ENCODE data around the gene TRNT1. TPM values are rescaled to one million over a fixed set of nuclear protein-coding genes. Genes with fewer than 3 reads are reported as not detected.

TRNT1 gene
- total and polyA plus RNA-seq, 11 donors: 5.4 to 14.7 (median 11.1) TPM

DNA sequence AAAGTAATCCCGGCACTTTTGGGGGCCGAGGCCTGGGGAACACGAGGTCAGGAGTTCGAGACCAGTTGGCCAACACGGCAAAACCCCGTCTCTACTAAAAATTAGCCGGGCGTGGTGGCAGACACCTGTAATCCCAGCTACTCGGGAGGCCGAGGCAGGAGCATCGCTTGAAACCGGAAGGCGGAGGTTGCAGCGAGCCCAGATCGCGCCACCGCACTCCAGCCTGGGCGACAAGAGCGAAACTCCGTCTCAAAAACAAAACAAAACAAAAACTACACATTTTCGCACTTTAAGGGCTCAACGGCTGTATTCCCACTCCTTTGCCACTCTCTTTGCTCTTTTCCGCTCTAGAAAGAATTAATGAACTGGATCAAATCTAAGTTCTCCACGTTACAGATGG lies 763 bp upstream of the TRNT1 start:
- ATAC-seq: no peak
- Histone ChIP-seq H3K9me3 (no peaks in the 10 kb centered on the region), H3K36me3 (peaks cover 4 to 23% (median 21%) of the 10 kb centered on the region in 9 donors), H3K4me3 (peak overlapping the region in 11 of 12 donors; percentile 47 to 98 (median 86)), H3K27me3 (no peaks in the 10 kb centered on the region), H3K27ac (peak overlapping the region; percentile 2 to 98 (median 92)), H3K4me1 (peaks cover 0 to 34% (median 15%) of the 10 kb centered on the region in 12 donors)
- 91 to 93% (median 92%) methylated on average over 24 of the region's 24 CpGs for WGBS, 4 donors
- TF ChIP-seq, protein P1, sequence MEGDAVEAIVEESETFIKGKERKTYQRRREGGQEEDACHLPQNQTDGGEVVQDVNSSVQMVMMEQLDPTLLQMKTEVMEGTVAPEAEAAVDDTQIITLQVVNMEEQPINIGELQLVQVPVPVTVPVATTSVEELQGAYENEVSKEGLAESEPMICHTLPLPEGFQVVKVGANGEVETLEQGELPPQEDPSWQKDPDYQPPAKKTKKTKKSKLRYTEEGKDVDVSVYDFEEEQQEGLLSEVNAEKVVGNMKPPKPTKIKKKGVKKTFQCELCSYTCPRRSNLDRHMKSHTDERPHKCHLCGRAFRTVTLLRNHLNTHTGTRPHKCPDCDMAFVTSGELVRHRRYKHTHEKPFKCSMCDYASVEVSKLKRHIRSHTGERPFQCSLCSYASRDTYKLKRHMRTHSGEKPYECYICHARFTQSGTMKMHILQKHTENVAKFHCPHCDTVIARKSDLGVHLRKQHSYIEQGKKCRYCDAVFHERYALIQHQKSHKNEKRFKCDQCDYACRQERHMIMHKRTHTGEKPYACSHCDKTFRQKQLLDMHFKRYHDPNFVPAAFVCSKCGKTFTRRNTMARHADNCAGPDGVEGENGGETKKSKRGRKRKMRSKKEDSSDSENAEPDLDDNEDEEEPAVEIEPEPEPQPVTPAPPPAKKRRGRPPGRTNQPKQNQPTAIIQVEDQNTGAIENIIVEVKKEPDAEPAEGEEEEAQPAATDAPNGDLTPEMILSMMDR (IDR thresholded peaks at IDR 0.05): no peak
- no peak for TF ChIP-seq POLR2A (IDR thresholded peaks at IDR 0.05)
- intact Hi-C loops (cut with DNase I): loop anchor here in 6 of 10 donors (2.0 to 5.0 kb wide), 3 partner anchors 46 to 53 kb away; partner anchors contain the start of gene CRBN (in 5 of the 6)
- DNase-seq: peak in 1 of 5 donors; percentile 9

DNA sequence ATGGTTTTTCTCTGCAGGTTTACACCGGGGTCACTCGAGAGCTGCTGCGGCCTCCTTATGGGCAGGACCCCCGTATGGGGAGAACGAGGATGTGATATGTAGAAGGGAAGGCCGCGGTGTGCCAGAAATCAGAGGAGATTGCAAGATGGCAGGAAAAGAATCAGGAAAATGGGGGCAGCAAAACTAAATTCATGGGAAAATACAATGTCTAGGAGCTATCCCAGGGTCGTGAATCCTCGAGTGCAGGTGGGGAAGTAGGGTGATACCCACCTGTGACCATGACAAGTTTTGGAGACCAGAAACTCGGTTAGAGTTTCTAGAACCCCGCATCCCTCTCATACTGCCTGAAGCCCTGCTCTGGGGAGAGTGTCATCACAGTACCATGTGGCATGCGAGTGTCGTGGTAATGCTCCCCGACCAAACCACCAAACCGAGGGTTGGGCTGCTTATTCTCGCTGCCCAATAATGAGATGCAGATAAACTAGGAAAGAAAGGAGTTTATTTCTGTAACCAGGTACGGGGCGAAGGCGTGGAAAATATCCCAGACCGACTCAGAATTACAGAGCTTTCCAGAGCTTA lies 781 bp downstream of the TRNT1 start:
- Histone ChIP-seq H3K27me3 (no peaks in the 10 kb centered on the region), H3K27ac (peak overlapping the region; percentile 2 to 98 (median 92)), H3K36me3 (peaks cover 4 to 28% (median 26%) of the 10 kb centered on the region in 9 donors), H3K4me1 (peaks cover 0 to 34% (median 15%) of the 10 kb centered on the region in 12 donors), H3K9me3 (no peaks in the 10 kb centered on the region), H3K4me3 (peak overlapping the region; percentile 47 to 98 (median 88))
- 40 to 46% (median 41%) methylated on average over 20 of the region's 20 CpGs for WGBS, 4 donors
- TF ChIP-seq POLR2A (IDR thresholded peaks at IDR 0.05): no peak
- TF ChIP-seq, protein P1 (IDR thresholded peaks at IDR 0.05): no peak
- ATAC-seq (no peak), DNase-seq (no peak)
- intact Hi-C loops (cut with DNase I): loop anchor here in 6 of 10 donors (2.0 to 5.0 kb wide), 3 partner anchors 45 to 51 kb away; partner anchors contain the start of gene CRBN (in 5 of the 6)

DNA sequence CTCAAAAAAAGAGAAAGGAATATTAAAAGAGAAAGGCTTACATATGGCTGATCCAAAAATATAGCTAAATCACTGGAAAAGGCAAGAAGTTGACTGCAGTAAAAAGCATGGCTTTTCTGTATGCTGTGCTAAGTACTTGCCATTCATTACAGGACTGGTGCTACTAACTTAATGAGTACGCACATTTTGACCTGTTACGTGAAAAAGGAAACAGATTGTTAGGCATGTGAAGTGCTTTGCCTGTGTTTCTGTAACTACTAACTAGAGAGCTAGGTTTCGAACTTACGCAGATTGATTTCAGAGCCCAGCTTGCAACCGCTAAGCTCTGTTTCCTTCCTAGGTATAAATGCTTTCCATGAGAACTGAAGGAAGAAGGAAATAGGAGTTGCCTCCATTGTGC lies 2.8 kb downstream of the TRNT1 start:
- intact Hi-C loops (cut with DNase I): loop anchor here in 2 of 10 donors (5.0 kb wide), 2 partner anchors 43 to 48 kb away; partner anchors contain the start of gene CRBN (in 1 of the 2)
- 64 to 71% (median 68%) methylated on average over 5 of the region's 5 CpGs for WGBS, 4 donors

DNA sequence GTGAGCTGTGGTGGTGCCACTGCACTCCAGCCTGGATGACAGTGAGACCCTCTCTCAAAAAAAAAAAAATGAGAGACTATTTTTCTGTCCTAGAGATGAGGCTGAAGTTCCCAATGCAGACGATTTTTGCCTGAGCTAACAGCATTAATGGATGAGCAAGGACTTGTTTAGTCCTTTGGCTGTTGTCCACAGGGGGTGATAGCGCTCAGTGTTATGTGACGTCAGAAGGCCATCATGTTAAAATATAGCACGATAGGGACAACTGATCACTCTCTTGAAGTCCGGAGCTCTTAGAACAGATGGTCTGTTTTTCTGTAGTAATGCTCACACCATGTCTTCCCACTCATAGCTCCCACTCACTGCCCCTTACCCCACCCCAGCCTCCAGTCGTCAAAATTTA lies 6.8 kb downstream of the TRNT1 start:
- DNase-seq: no peak
- Histone ChIP-seq H3K4me3 (no peak overlapping the region), H3K36me3 (peaks cover 4 to 66% (median 42%) of the 10 kb centered on the region in 9 donors), H3K9me3 (no peaks in the 10 kb centered on the region), H3K4me1 (peaks cover 0 to 20% (median 0%) of the 10 kb centered on the region in 12 donors), H3K27ac (no peak overlapping the region), H3K27me3 (no peaks in the 10 kb centered on the region)
- no peak for ATAC-seq
- 70 to 71% (median 71%) methylated on average over 6 of the region's 6 CpGs for WGBS, 4 donors
- intact Hi-C loops (cut with DNase I): no loop called here
- TF ChIP-seq, protein P1 (IDR thresholded peaks at IDR 0.05): no peak
- TF ChIP-seq POLR2A (IDR thresholded peaks at IDR 0.05): no peak

More for the DNA sequence above, 2.8 kb downstream of the TRNT1 start:
- TF ChIP-seq, protein P1 (IDR thresholded peaks at IDR 0.05): no peak
- TF ChIP-seq POLR2A (IDR thresholded peaks at IDR 0.05): no peak
- DNase-seq (no peak), ATAC-seq (no peak)
- Histone ChIP-seq H3K4me3 (no peak overlapping the region), H3K27ac (no peak overlapping the region), H3K9me3 (no peaks in the 10 kb centered on the region), H3K36me3 (peaks cover 4 to 43% (median 35%) of the 10 kb centered on the region in 9 donors), H3K4me1 (peaks cover 0 to 38% (median 15%) of the 10 kb centered on the region in 12 donors), H3K27me3 (no peaks in the 10 kb centered on the region)

Data from heart left ventricle (tissue), 16 donors.